Stimulated activated naive CD8-positive, alpha-beta T cell treated with anti-CD3 and anti-CD28 coated beads, Interleukin-15, Interleukin-2, amounts not matched to agents 100 ng/mL and 50 ng/mL, for 24 hours (primary cell): Measurements from ENCODE around the gene IFRD2.

Experiments used
- H3K27ac Mint-ChIP-seq: one replicate; pipeline ENCODE4 v1.8.0; 2021; ENCODE audit warnings: mild to moderate bottlenecking, mixed read lengths
- H3K27me3 Mint-ChIP-seq: one replicate; pipeline ENCODE4 v1.8.0; 2021; ENCODE audit warnings: mixed read lengths
- H3K36me3 Mint-ChIP-seq: one replicate; pipeline ENCODE4 v1.8.0; 2021; ENCODE audit warnings: low read depth, mixed read lengths
- H3K4me1 Mint-ChIP-seq: one replicate; pipeline ENCODE4 v1.8.0; 2021; ENCODE audit warnings: low read depth, mixed read lengths
- H3K4me3 Mint-ChIP-seq: one replicate; pipeline ENCODE4 v1.8.0; 2021; ENCODE audit warnings: mild to moderate bottlenecking, mixed read lengths
- H3K9me3 Mint-ChIP-seq: one replicate; pipeline ENCODE4 v1.8.0; 2021; ENCODE audit warnings: mixed read lengths

Gene IFRD2

GRCh38 chr3:50292159-50293078, at the start of gene IFRD2:
Gene IFRD2 (minus strand): TSS chr3:50292429. CDS start chr3:50292274, 155 bp downstream.
- Mint-ChIP-seq H3K36me3 (peaks cover 27% of the 10 kb centered on the region), H3K4me3 (peak within 1 kb of the TSS; percentile 87), H3K27me3 (no peaks in the 10 kb centered on the region), H3K4me1 (peaks cover 17% of the 10 kb centered on the region), H3K27ac (peak within 1 kb of the TSS; percentile 94), H3K9me3 (no peaks in the 10 kb centered on the region)

GRCh38 chr3:50341537-50341936, 49.3 kb upstream of the IFRD2 start:
- Mint-ChIP-seq H3K4me1 (peaks cover 51% of the 10 kb centered on the region), H3K27ac (peak overlapping the region; percentile 88), H3K36me3 (peaks cover 19% of the 10 kb centered on the region)

DNA sequence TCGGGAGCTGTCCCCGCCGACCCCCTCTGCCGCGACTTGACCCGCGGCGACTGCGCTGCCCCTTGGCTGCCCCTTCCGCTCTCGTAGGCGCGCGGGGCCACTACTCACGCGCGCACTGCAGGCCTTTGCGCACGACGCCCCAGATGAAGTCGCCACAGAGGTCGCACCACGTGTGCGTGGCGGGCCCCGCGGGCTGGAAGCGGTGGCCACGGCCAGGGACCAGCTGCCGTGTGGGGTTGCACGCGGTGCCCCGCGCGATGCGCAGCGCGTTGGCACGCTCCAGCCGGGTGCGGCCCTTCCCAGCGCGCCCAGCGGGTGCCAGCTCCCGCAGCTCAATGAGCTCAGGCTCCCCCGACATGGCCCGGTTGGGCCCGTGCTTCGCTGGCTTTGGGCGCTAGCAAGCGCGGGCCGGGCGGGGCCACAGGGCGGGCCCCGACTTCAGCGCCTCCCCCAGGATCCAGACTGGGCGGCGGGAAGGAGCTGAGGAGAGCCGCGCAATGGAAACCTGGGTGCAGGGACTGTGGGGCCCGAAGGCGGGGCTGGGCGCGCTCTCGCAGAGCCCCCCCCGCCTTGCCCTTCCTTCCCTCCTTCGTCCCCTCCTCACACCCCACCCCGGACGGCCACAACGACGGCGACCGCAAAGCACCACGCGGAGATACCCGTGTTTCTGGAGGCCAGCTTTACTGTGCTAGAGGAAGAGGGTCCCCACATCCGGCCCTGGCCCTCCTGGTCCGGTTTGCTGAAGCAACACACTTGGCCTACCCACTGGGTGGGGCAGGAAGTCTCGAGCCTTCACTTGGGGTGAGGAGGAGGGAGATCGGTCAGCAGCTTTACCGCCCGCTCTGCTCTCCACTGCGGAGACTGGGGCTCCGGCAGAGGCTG, 48.5 kb upstream of the IFRD2 start, which contains the start of gene RASSF1:
Gene RASSF1 (minus strand): TSS at position 389 of the 882 bp plus-strand sequence. CDS start 31 bp downstream, at position 358.
- H3K4me3 Mint-ChIP-seq = peak within 1 kb of the TSS; percentile 90
- H3K4me1 Mint-ChIP-seq = peaks cover 51% of the 10 kb centered on the region
- no peaks in the 10 kb centered on the region for H3K9me3 Mint-ChIP-seq
- peak within 1 kb of the TSS; percentile 88 for H3K27ac Mint-ChIP-seq
- no peaks in the 10 kb centered on the region for H3K27me3 Mint-ChIP-seq
- H3K36me3 Mint-ChIP-seq = peaks cover 28% of the 10 kb centered on the region

More at GRCh38 chr3:50341537-50341936, 49.3 kb upstream of the IFRD2 start:
- Mint-ChIP-seq H3K9me3 (no peaks in the 10 kb centered on the region), H3K4me3 (peak overlapping the region; percentile 90), H3K27me3 (no peaks in the 10 kb centered on the region)

DNA sequence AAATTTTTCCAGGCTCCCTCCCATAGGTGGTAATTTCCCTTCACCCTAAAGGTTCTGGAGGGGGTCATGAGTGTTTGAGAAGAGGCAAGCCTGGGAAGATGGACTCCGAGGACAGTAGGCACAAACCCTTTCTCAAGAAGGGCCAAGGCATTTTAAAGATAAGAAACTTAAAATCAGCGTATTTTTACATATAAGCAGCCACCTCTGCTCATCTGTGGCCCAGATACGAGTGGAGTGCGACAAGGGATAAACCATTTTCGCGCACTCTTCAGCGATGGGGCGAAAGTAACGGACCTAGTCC, 47.9 kb upstream of the IFRD2 start:
- H3K4me1 Mint-ChIP-seq = peaks cover 53% of the 10 kb centered on the region
- H3K36me3 Mint-ChIP-seq = peaks cover 34% of the 10 kb centered on the region
- no peaks in the 10 kb centered on the region for H3K27me3 Mint-ChIP-seq
- H3K9me3 Mint-ChIP-seq = no peaks in the 10 kb centered on the region
- H3K4me3 Mint-ChIP-seq = peak overlapping the region; percentile 90
- peak overlapping the region; percentile 88 for H3K27ac Mint-ChIP-seq

GRCh38 chr3:50339485-50340146, 47.4 kb upstream of the IFRD2 start:
- H3K27me3 Mint-ChIP-seq = no peaks in the 10 kb centered on the region

DNA sequence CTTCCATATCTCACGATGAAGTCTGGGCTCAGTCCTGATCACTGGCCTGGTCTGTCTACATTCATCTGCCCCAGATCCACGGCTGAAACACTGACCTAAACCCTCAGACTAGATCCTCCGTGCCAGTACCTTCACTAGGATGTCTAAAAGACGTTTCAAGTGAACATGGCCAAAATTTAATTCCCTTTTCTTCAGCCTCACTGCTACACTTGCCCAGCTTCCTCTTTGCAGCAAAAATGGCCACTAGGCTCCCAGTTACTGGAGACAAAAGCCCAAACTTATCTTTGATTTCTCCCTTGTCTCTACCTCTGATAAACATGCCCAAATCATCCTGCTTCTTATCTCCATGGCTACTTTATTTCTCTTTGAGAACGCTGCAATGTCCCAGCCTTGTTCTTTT, 46.7 kb upstream of the IFRD2 start:
- H3K4me1 Mint-ChIP-seq = peaks cover 62% of the 10 kb centered on the region

More at GRCh38 chr3:50339485-50340146, 47.4 kb upstream of the IFRD2 start:
- H3K9me3 Mint-ChIP-seq = no peaks in the 10 kb centered on the region
- H3K4me3 Mint-ChIP-seq = peak overlapping the region; percentile 90
- H3K27ac Mint-ChIP-seq = peak overlapping the region; percentile 88
- peaks cover 36% of the 10 kb centered on the region for H3K36me3 Mint-ChIP-seq
- peaks cover 58% of the 10 kb centered on the region for H3K4me1 Mint-ChIP-seq

DNA sequence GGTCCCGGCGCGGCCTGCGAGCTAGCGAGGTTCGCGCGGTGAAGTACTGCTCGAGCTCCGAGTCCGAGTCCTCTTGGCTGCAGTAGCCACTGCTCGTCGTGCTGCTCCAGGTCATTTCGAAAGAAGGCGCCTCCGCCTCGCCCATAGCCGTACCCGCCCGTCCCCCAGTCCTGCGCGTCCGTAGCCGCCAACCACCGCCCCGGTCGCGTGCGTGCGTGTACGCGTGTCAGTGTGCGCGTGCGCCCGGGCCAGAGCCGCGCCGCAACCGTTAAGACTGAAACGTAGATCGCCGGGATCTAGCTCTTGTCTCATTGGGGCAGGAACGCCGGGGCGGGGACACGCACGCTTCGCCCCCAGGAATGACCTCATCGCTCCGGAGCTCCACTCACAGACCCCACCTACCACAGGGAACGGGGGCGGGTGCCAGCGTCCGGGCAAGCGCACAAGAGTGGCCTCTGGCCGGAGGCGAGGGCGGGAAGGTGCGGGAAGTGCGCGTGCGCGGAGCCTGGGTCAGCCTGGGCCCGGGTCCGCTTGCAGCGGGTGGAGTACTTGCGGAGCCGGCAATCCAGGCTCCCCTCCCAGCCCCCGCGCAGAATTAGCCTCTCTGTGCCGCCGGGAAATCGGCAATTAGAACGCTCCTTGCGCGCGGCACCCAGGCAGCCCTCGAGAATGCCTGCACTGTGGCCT, 45.1 kb upstream of the IFRD2 start:
- no peaks in the 10 kb centered on the region for H3K27me3 Mint-ChIP-seq
- H3K4me1 Mint-ChIP-seq = peaks cover 67% of the 10 kb centered on the region
- peak overlapping the region; percentile 88 for H3K27ac Mint-ChIP-seq
- H3K36me3 Mint-ChIP-seq = peaks cover 48% of the 10 kb centered on the region
- H3K4me3 Mint-ChIP-seq = peak overlapping the region; percentile 90
- no peaks in the 10 kb centered on the region for H3K9me3 Mint-ChIP-seq

More for the DNA sequence above, 46.7 kb upstream of the IFRD2 start:
- Mint-ChIP-seq H3K9me3 (no peaks in the 10 kb centered on the region), H3K36me3 (peaks cover 42% of the 10 kb centered on the region), H3K27ac (peak overlapping the region; percentile 88), H3K27me3 (no peaks in the 10 kb centered on the region), H3K4me3 (peak overlapping the region; percentile 90)

GRCh38 chr3:50336452-50337174, 44.4 kb upstream of the IFRD2 start:
- H3K4me3 Mint-ChIP-seq = peak overlapping the region; percentile 90
- H3K9me3 Mint-ChIP-seq = no peaks in the 10 kb centered on the region
- H3K4me1 Mint-ChIP-seq = peaks cover 62% of the 10 kb centered on the region

GRCh38 chr3:50334339-50335075, 42.3 kb upstream of the IFRD2 start:
- H3K4me3 Mint-ChIP-seq = peak overlapping the region; percentile 65
- H3K27ac Mint-ChIP-seq = peak overlapping the region; percentile 83
- peaks cover 71% of the 10 kb centered on the region for H3K36me3 Mint-ChIP-seq
- H3K4me1 Mint-ChIP-seq = peaks cover 47% of the 10 kb centered on the region
- no peaks in the 10 kb centered on the region for H3K9me3 Mint-ChIP-seq
- H3K27me3 Mint-ChIP-seq = no peaks in the 10 kb centered on the region

More at GRCh38 chr3:50336452-50337174, 44.4 kb upstream of the IFRD2 start:
- Mint-ChIP-seq H3K27ac (peak overlapping the region; percentile 97), H3K27me3 (no peaks in the 10 kb centered on the region), H3K36me3 (peaks cover 54% of the 10 kb centered on the region)

DNA sequence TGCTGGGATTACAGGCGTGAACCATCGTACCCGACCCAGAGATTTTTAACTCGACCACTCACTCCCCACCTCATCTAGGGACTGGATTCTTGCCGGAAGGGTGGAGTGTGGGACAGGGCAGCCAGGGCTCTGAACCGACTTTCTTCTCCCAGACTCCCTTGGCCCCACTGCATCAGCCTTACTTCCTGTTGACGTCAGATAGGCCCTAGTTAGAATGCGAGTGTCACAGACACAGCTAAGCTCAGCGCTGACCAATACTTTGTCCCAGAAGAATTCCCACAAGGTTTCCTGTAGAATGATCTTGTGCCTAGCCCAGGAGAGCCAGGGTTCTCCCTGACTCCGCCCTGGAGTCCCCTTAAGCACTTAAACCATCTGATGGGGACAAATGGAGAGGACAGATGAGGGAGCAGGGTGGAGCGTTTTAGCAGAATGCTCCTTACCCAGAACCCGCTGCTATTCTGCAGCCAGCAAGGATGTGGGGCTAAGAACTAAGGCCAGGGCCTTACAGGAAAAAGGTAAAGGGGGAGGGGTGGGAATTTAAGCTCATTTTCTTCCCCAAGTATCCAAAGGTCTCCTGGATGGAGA, 41.6 kb upstream of the IFRD2 start:
- Mint-ChIP-seq H3K4me1 (peaks cover 43% of the 10 kb centered on the region), H3K27ac (peak overlapping the region; percentile 83), H3K36me3 (peaks cover 68% of the 10 kb centered on the region), H3K4me3 (peak overlapping the region; percentile 65), H3K27me3 (no peaks in the 10 kb centered on the region), H3K9me3 (no peaks in the 10 kb centered on the region)

DNA sequence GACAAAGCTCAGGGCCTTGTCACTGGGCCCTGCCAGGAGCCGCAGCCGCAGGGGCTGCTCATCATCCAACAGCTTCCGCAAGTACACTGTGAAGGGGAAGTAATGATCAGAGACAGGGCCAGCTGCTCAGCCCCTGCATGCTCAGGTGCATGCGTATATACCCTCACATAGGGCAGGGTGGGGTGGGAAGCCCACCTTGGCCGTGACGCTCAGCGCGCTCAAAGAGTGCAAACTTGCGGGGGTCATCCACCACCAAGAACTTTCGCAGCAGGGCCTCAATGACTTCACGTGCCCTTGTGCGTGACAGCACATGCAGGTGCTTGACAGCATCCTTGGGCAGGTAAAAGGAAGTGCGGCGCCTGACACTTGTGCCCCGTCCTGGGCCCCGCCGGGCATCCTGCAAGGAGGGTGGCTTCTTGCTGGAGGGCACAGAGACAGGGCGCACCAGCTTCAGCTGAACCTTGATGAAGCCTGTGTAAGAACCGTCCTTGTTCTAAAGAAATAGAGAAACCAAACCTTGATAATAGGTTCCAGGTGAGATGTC, 39.2 kb upstream of the IFRD2 start:
- no peak overlapping the region for H3K27ac Mint-ChIP-seq
- H3K4me1 Mint-ChIP-seq = peaks cover 54% of the 10 kb centered on the region
- H3K36me3 Mint-ChIP-seq = peaks cover 56% of the 10 kb centered on the region
- H3K27me3 Mint-ChIP-seq = no peaks in the 10 kb centered on the region
- H3K9me3 Mint-ChIP-seq = no peaks in the 10 kb centered on the region
- H3K4me3 Mint-ChIP-seq = no peak overlapping the region

DNA sequence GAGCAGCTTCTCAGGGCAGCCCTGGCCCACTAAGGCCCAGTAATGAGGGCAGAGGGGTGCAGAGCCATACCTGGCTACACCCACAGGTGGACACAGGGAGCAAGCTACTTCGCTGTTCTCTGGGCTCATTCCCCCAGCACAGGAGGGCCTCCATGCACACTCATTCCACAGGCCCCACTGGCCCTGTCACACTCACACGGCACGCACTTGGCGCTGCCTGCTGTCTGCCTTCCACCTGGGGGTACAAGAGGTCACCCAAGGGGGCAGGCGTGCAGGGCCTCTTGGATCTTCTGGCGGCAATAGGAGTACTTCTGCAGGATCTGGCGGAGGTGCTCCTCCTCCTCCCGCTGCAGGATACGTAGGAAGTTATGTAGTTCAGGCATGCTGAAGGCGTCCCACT, 38.1 kb upstream of the IFRD2 start:
- Mint-ChIP-seq H3K4me1 (peaks cover 46% of the 10 kb centered on the region), H3K9me3 (no peaks in the 10 kb centered on the region), H3K4me3 (no peak overlapping the region), H3K27ac (peak overlapping the region; percentile 37), H3K36me3 (peaks cover 44% of the 10 kb centered on the region), H3K27me3 (no peaks in the 10 kb centered on the region)
